HepG2 (cell line): ENCODE data around the gene PKP3. TPM values are rescaled to one million over a fixed set of nuclear protein-coding genes. Genes with fewer than 3 reads are reported as not detected.

Experiments used
- EHMT2 ChIP-seq: fragments of 200-600 bp; sonication (generic); IDR thresholded peaks from 2 replicates; pipeline ENCODE4 v1.7.0; 2017; ENCODE audit warnings: antibody characterized with exemption, low read depth, low read length, borderline replicate concordance
- HOMEZ ChIP-seq: IDR thresholded peaks from 2 replicates; pipeline ENCODE4 v1.6.1; 2016; ENCODE audit warnings: low read depth
- SIN3A ChIP-seq: IDR thresholded peaks from 2 replicates; pipeline ENCODE4 v1.6.1; 2011; ENCODE audit warnings: low read depth, mild to moderate bottlenecking, control low read depth, low read length, borderline replicate concordance
- ZNF180 ChIP-seq: sonication (generic); formaldehyde crosslinking; IDR thresholded peaks from 2 replicates; pipeline ENCODE4 v1.4.0; 2020; ENCODE audit warnings: low read depth, missing genetic modification reagents, borderline replicate concordance
- ZNF318 ChIP-seq: sonication (generic); formaldehyde crosslinking; IDR thresholded peaks from 2 replicates; pipeline ENCODE4 v1.4.0; 2020; ENCODE audit warnings: mild to moderate bottlenecking, missing genetic modification reagents
- ZNF564 ChIP-seq: sonication (generic); formaldehyde crosslinking; IDR thresholded peaks from 2 replicates; pipeline ENCODE4 v1.8.1; 2023; ENCODE audit warnings: mild to moderate bottlenecking, missing genetic modification reagents
- ZNF614 ChIP-seq: IDR thresholded peaks from 2 replicates; pipeline ENCODE4 v1.6.1; 2018; ENCODE audit warnings: missing biosample characterization, missing genetic modification reagents, inconsistent platforms, borderline replicate concordance
- ZSCAN25 ChIP-seq: sonication (generic); formaldehyde crosslinking; IDR thresholded peaks from 2 replicates; pipeline ENCODE4 v1.8.0; 2022; ENCODE audit warnings: mild to moderate bottlenecking, missing genetic modification reagents
- polyA plus RNA-seq, 8 experiments: library from polyadenylated mRNA; depleted of rRNA in 3 of 8; stranded (reverse) in 7 of 8; unstranded in 1 of 8; fragments of >200 nt; fragmentation: Illumina TruSeq in 4 of 8; extraction: Trizol in 4 of 8; gene quantifications; 2 replicates each; pipeline versions ENCODE4 v1.2.1 to v1.2.3, GENCODE V29; 2011 to 2016; ENCODE audit warnings: low read depth in 4 of 8, missing spikeins in 1 of 8, mixed read lengths in 1 of 8; ENCODE audit not compliant: insufficient read depth in 1 of 8
- total RNA-seq, 5 experiments: library from RNA; depleted of rRNA; stranded (reverse); fragments of >200 nt; fragmentation: Illumina TruSeq; extraction: Trizol; gene quantifications; 2 replicates each; pipeline ENCODE4 v1.2.3, GENCODE V29; 2016; ENCODE audit warnings: low read depth in 1 of 5
- TF ChIP-seq, protein P1 (sequence below), 2 experiments: sonication (generic) in 1 of 2; formaldehyde crosslinking in 1 of 2; IDR thresholded peaks; 2 replicates each; pipeline versions ENCODE4 v1.4.0 to v1.6.1; 2018 to 2020; ENCODE audit warnings: missing genetic modification reagents in 2 of 2, borderline replicate concordance in 1 of 2, low read depth in 1 of 2, mild to moderate bottlenecking in 1 of 2, missing biosample characterization in 1 of 2
- TF ChIP-seq, protein P2 (sequence below): sonication (generic); formaldehyde crosslinking; IDR thresholded peaks from 2 replicates; pipeline ENCODE4 v1.4.0; 2020; ENCODE audit warnings: missing genetic modification reagents
- TF ChIP-seq, protein P3 (sequence below): sonication (generic); formaldehyde crosslinking; IDR thresholded peaks from 2 replicates; pipeline ENCODE4 v1.5.1; 2020; ENCODE audit warnings: missing genetic modification reagents, mild to moderate bottlenecking, borderline replicate concordance
- TF ChIP-seq, protein P4 (sequence below): sonication (generic); formaldehyde crosslinking; IDR thresholded peaks from 2 replicates; pipeline ENCODE4 v1.9.0; 2022; ENCODE audit warnings: low read depth, missing genetic modification reagents

PKP3 gene
- total and polyA plus RNA-seq, 2 of the 13 experiments (the other 11 are each of a cell fraction or from before 2014, with no cell fraction given) = 18.0 to 28.7 TPM

DNA sequence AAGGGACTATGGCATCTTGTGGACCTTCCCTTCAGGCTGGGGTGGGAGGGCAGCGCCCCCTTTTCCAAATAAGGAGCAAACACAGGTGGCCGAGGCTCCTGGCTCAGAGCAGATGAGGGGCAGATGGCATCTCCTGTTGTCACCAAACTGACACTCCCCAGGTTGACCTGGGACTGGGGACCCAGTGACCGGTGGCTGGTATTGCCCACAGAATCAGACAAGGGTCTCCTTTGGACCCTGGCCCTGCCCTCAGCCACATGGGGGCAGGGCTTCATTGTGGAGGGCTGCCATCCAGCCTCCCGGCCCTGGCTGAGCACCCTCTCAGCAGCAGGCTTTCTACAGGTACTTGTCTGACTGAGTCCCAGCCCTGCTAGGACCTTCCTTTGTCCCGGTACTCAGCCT, 21.6 kb downstream of the PKP3 start (continued):
- TF ChIP-seq, protein P1, sequence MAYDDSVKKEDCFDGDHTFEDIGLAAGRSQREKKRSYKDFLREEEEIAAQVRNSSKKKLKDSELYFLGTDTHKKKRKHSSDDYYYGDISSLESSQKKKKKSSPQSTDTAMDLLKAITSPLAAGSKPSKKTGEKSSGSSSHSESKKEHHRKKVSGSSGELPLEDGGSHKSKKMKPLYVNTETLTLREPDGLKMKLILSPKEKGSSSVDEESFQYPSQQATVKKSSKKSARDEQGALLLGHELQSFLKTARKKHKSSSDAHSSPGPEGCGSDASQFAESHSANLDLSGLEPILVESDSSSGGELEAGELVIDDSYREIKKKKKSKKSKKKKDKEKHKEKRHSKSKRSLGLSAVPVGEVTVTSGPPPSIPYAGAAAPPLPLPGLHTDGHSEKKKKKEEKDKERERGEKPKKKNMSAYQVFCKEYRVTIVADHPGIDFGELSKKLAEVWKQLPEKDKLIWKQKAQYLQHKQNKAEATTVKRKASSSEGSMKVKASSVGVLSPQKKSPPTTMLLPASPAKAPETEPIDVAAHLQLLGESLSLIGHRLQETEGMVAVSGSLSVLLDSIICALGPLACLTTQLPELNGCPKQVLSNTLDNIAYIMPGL (CRISPR knock-in tag; IDR thresholded peaks at IDR 0.05; ENCODE audit: borderline replicate concordance in 1 of 2, low read depth in 1 of 2) = peak in 1 of 2 experiments; percentile 26; a peak in 1 of 4 replicates
- TF ChIP-seq ZSCAN25 (CRISPR knock-in tag) = no peak
- TF ChIP-seq, protein P2, sequence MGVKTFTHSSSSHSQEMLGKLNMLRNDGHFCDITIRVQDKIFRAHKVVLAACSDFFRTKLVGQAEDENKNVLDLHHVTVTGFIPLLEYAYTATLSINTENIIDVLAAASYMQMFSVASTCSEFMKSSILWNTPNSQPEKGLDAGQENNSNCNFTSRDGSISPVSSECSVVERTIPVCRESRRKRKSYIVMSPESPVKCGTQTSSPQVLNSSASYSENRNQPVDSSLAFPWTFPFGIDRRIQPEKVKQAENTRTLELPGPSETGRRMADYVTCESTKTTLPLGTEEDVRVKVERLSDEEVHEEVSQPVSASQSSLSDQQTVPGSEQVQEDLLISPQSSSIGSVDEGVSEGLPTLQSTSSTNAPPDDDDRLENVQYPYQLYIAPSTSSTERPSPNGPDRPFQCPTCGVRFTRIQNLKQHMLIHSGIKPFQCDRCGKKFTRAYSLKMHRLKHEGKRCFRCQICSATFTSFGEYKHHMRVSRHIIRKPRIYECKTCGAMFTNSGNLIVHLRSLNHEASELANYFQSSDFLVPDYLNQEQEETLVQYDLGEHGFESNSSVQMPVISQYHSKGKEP (CRISPR knock-in tag) = no peak
- no peak for TF ChIP-seq ZNF564
- TF ChIP-seq ZNF180 (CRISPR knock-in tag) = no peak
- TF ChIP-seq, protein P3, sequence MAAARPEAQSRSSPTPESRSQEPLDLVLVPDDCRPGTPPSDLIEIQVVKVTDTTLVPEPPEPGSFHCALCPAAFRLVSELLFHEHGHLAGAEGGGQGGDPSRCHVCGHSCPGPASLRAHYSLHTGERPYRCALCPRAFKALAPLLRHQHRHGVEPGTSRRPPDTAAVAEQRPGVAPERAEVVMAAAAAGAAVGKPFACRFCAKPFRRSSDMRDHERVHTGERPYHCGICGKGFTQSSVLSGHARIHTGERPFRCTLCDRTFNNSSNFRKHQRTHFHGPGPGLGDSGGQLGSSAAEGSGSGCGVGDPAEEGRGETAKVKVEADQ (CRISPR knock-in tag) = no peak
- no peak for TF ChIP-seq SIN3A
- no peak for TF ChIP-seq HOMEZ (CRISPR knock-in tag)
- TF ChIP-seq EHMT2 = no peak
- TF ChIP-seq, protein P4, sequence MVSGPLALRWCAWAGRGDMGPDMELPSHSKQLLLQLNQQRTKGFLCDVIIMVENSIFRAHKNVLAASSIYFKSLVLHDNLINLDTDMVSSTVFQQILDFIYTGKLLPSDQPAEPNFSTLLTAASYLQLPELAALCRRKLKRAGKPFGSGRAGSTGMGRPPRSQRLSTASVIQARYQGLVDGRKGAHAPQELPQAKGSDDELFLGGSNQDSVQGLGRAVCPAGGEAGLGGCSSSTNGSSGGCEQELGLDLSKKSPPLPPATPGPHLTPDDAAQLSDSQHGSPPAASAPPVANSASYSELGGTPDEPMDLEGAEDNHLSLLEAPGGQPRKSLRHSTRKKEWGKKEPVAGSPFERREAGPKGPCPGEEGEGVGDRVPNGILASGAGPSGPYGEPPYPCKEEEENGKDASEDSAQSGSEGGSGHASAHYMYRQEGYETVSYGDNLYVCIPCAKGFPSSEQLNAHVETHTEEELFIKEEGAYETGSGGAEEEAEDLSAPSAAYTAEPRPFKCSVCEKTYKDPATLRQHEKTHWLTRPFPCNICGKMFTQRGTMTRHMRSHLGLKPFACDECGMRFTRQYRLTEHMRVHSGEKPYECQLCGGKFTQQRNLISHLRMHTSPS (CRISPR knock-in tag) = peak; percentile 22; the same call in 1 of the 2 replicates
- no peak for TF ChIP-seq ZNF318 (CRISPR knock-in tag)
- TF ChIP-seq ZNF614 = no peak
